Nephron progenitor cell (in vitro differentiated cells): Measurements from ENCODE around the gene SPSB3.

Source experiments
- DNase-seq: peaks from one replicate; pipeline ENCODE4 v3.0.0; 2021
- H3K27ac Mint-ChIP-seq: 2 replicates; pipeline ENCODE4 v1.8.0; 2021; ENCODE audit warnings: mild to moderate bottlenecking, moderate library complexity, mixed read lengths
- H3K27me3 Mint-ChIP-seq: 2 replicates; pipeline ENCODE4 v1.8.0; 2021; ENCODE audit warnings: mild to moderate bottlenecking, low read depth, mixed read lengths; ENCODE audit not compliant: poor library complexity
- H3K36me3 Mint-ChIP-seq: 2 replicates; pipeline ENCODE4 v1.8.0; 2021; ENCODE audit warnings: low read depth, mixed read lengths
- H3K4me1 Mint-ChIP-seq: 2 replicates; pipeline ENCODE4 v1.8.0; 2021; ENCODE audit warnings: mixed read lengths
- H3K4me3 Mint-ChIP-seq: 2 replicates; pipeline ENCODE4 v1.8.0; 2021; ENCODE audit warnings: mild to moderate bottlenecking, moderate library complexity, mixed read lengths
- H3K9me3 Mint-ChIP-seq: 2 replicates; pipeline ENCODE4 v1.8.0; 2021; ENCODE audit warnings: mild to moderate bottlenecking, moderate library complexity, mixed read lengths
- TF ChIP-seq, protein P1 (sequence below): fragments of 200-600 bp; sonication (generic); IDR thresholded peaks from 2 replicates; pipeline ENCODE4 v1.5.0; 2021; ENCODE audit warnings: antibody characterized with exemption

Gene SPSB3

DNA sequence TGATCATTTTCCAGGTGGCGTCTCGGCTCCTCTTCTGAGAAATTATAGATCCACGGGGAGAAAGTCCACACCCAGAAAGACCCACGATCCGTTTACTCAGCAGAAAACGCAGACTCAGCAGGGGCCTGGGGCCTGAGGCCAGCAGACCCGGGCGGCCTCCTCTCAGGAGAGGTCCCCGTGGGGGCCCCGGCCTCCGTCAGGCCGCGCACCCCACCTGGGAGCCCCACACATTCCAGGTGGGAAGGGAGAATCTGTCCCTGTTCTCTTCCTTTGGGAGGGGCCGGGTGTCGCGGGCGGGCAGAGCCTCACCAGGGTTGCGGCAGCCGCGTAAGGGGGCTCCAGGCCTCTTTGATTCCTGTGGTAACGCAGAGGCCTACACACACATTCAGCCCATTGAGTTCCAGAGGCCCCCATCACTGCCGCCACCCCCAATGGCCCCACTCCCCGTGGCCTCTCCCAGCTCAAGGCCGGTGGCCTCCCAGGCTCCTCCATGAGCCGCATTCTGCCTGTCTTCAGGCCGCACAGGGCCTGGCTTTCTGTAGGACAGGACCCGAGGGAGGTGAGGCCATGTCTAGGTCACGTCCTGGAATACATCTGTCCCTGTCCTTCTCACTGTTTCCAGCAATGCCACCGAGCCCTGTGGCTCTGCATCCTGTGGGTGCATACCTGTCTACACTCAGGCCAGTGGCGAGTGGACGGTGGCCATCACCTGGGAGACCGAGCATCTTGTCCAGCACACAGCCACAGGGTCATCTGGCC, 12.7 kb upstream of the SPSB3 start:
- Mint-ChIP-seq H3K36me3 (peaks cover 39% of the 10 kb centered on the region), H3K27me3 (no peaks in the 10 kb centered on the region), H3K27ac (no peak overlapping the region), H3K4me1 (no peaks in the 10 kb centered on the region), H3K4me3 (no peak overlapping the region), H3K9me3 (peaks cover 35% of the 10 kb centered on the region)
- TF ChIP-seq, protein P1, sequence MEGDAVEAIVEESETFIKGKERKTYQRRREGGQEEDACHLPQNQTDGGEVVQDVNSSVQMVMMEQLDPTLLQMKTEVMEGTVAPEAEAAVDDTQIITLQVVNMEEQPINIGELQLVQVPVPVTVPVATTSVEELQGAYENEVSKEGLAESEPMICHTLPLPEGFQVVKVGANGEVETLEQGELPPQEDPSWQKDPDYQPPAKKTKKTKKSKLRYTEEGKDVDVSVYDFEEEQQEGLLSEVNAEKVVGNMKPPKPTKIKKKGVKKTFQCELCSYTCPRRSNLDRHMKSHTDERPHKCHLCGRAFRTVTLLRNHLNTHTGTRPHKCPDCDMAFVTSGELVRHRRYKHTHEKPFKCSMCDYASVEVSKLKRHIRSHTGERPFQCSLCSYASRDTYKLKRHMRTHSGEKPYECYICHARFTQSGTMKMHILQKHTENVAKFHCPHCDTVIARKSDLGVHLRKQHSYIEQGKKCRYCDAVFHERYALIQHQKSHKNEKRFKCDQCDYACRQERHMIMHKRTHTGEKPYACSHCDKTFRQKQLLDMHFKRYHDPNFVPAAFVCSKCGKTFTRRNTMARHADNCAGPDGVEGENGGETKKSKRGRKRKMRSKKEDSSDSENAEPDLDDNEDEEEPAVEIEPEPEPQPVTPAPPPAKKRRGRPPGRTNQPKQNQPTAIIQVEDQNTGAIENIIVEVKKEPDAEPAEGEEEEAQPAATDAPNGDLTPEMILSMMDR, result no peak
- no peak for DNase-seq

DNA sequence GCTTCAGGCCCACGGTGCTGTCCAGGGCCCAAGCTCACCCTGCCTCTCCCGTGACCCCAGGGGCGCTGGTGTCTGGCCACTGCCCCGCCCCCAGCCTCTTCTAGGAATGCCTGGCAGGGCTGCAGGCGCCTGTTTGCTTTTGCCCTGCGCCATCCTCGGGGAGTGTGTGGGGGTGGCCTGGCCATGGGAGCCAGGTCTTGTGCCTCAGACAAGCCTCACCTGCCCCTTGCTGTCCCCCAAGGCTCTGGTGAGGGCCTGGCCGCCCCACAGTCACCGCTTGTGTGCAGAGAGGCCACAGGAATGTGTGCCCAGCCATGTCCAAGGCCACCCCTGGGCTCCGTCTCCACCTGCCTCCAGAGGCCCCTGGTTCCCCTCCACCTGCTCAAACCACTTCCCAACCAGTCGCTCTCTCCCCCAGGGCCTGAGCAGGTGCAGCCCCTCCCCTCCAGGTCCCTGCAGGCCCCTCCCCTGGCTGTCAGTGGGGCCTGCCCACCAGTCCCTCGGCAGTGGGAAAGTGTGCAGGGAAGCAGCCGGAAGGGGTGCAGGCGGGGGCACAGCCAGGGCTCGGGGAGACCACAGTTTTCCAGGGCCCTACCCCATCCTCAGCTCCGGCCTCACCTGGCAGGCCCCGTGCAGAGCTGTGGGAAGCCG, 12.0 kb upstream of the SPSB3 start:
- H3K9me3 Mint-ChIP-seq, result peaks cover 28% of the 10 kb centered on the region
- no peaks in the 10 kb centered on the region for H3K4me1 Mint-ChIP-seq
- H3K4me3 Mint-ChIP-seq, result no peak overlapping the region
- no peak overlapping the region for H3K27ac Mint-ChIP-seq
- no peaks in the 10 kb centered on the region for H3K27me3 Mint-ChIP-seq
- no peak for DNase-seq
- TF ChIP-seq, protein P1, result no peak
- peaks cover 32% of the 10 kb centered on the region for H3K36me3 Mint-ChIP-seq

DNA sequence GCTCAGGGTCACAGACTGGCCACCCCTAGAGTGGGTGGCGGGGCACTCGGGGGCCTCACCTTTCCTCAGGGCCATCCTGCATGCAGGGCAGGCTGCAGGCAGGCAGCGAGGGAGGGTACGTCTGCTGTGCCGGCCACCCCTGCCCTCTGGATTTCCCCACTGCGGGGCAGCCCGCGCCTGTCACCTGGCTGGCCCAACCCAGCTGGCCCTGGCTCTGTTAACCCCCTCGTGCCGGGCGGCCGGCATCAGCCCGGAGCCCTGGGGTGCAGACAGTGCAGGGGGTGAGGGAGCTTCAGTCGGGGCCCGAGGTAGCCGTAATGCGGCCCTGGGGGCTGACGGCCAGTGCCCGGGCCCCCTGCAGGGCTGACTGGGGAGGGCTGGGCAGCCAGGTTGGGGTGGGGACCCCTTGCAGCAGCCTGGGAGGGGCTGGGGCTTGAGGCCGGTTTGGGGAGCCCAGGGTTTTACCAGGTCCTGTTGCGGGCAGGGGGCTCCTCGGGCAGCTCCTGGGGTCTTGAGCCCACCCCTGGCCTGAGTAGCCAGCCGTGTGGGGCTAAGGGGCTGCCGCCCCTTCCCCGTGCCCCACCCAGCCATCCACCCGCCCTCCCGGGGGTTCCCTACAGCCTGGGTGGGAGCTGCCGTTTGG, 11.3 kb upstream of the SPSB3 start, which contains the start of gene IGFALS:
Gene IGFALS (minus strand): TSS at position 128 of the 643 bp plus-strand sequence. CDS start 53 bp downstream, at position 75.
- H3K4me1 Mint-ChIP-seq, result no peaks in the 10 kb centered on the region
- H3K4me3 Mint-ChIP-seq, result no peak within 1 kb of the TSS
- peaks cover 25% of the 10 kb centered on the region for H3K36me3 Mint-ChIP-seq
- no peak for DNase-seq
- TF ChIP-seq, protein P1, result no peak
- no peak within 1 kb of the TSS for H3K27ac Mint-ChIP-seq
- H3K27me3 Mint-ChIP-seq, result no peaks in the 10 kb centered on the region
- H3K9me3 Mint-ChIP-seq, result peaks cover 21% of the 10 kb centered on the region

DNA sequence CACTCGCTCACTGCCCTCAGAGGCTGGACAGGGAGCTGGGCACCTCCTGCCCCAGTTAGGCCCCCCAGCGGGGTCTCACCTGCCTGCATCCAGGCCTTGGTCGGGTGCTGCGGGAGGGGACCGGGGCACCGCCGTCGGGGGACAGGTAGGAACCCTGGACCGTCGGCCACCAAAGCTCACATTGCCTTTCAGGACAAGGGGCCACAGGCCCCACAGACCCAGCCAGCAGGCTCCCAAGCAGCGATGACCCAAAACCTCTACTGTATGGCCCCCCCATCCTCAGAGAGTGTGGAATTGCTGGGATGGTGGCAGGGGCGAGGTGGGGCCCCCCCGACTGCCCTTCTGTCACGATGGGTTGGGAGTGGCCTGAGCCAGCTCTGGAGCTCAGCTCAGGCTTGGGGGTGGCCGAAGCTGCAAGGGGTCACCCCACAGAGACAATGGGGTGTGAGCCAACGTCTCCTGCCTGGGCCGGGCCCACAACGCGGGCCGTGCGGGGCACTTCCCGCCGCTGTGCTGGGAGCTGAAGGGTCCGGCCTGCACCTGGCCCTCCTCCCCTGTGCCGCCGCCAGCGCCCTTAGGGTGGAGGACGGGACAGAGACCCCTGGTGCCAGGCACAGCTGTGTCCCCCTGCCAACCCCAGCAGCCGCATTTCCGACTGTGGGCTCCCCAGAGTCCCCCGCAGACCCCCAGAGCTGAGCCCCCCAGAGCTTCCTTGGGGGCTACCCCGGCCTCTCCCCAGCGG, 10.6 kb upstream of the SPSB3 start:
- Mint-ChIP-seq H3K9me3 (peaks cover 17% of the 10 kb centered on the region), H3K4me1 (no peaks in the 10 kb centered on the region), H3K27ac (no peak overlapping the region), H3K4me3 (no peak overlapping the region), H3K27me3 (no peaks in the 10 kb centered on the region), H3K36me3 (peaks cover 21% of the 10 kb centered on the region)
- TF ChIP-seq, protein P1, result no peak
- DNase-seq, result no peak

DNA sequence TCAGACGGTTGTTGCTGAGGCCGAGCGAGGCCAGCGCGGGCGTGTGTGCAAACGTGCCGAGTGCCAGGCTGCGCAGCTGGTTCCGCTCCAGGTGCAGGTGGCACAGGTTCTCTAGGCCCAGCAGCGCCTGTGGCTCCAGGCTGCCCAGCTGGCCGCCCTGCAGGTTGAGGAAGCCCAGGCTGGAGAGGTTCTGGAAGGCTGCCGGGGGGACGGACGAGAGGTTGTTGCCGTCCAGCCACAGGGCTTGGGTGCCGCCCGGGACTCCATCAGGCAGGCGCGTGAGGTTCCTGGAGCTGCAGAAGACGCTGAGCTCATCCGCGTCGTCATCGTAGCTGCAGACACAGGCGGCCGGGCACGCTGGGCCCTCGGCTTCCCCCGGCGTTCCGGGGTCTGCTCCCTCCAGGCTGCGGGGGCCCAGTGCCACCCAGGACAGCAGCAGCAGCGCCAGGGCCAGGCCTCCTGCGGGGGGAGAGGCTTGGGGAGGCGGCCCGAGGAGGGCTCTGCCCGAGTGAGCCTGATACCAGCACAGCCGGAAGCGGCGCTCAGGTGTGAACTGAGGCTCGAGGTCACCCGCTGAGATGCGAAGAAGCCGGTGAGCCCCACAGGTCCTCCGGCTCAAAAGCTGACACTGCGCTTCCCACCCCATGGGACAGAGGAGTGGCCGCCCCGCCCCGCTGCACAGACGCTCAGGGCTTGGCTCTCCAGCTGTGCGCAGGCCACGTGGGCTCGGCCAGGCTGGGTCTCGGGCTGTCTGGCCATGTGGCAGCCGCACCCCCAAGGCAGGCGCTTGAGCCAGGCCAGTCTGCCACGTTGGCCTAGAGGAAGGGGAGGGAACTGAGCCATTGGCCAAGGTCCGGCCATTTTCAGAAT, 9.8 kb upstream of the SPSB3 start:
- peaks cover 12% of the 10 kb centered on the region for H3K36me3 Mint-ChIP-seq
- no peaks in the 10 kb centered on the region for H3K4me1 Mint-ChIP-seq
- H3K9me3 Mint-ChIP-seq, result peaks cover 9% of the 10 kb centered on the region
- H3K27ac Mint-ChIP-seq, result no peak overlapping the region
- H3K27me3 Mint-ChIP-seq, result no peaks in the 10 kb centered on the region
- no peak overlapping the region for H3K4me3 Mint-ChIP-seq
- TF ChIP-seq, protein P1, result no peak
- no peak for DNase-seq
